Epithelial cell of esophagus (primary cell): ENCODE measurements around the gene DBNDD1.
"Not testable (repeated sequence)": the region's sequence is repeated elsewhere in the genome, so short reads cannot be mapped to it uniquely, and the experiment has no call there.

Experiments used
- DNase-seq: peaks from one replicate; pipeline ENCODE4 v3.0.0; 2010; ENCODE audit warnings: low read depth
- H3K4me3 ChIP-seq: 2 replicates; pipeline ENCODE4 v1.5.1; 2011; ENCODE audit warnings: mild to moderate bottlenecking, low read length, control low read depth
- CTCF ChIP-seq: IDR thresholded peaks from 2 replicates; pipeline ENCODE4 v1.5.1; 2011; ENCODE audit warnings: low read depth, mild to moderate bottlenecking, low read length, control low read depth, inconsistent platforms; ENCODE audit not compliant: insufficient read depth; ENCODE audit errors: missing control alignments

DBNDD1 gene

DNA sequence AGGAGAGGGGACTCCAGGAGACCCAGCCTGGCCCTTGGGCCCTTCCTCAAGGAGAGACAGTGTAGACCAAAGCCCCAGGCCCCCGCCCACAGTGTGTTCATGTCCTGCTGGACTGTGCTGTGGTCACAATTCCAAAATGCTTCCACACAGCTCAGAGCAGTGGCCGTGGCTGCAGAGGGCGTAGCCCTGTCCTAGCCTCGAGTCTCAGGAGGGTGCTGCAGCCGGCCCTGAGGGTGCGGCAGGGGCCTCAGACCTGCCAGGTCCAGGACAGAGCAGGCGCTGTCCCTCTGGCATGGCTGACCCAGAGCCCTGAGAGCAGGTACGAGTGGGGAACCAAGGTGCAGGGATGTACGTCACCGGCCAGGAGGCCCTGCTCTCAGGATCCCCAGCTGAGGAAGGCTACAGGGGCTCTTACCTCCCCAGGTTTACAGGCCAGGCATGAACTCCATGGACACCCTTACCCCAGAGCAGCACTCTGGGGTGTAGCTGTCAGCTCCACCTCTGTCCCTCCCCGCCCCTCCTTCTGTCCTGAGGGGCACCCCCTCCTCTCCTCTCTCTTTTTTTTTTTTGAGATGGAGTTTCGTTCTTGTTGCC, 7.3 kb downstream of the DBNDD1 start:
- no peak for TF ChIP-seq CTCF
- DNase-seq, result no peak
- no peak overlapping the region for H3K4me3 ChIP-seq

DNA sequence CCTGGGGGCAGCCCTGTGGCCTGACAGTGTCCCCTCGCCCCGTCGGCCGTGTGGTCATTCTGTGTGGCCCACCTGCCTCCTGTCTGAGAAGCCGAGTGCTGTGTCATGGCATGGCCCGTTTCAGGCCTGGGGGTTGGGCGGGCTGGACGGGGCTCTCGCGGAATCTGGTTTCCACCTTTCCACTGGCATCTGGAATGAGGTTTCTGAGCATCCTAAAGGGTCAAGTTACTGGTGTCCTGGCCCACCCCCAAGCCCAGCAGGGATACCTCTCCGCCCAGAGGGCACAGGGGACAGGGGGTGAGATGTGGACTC, 7.8 kb downstream of the DBNDD1 start:
- no peak for DNase-seq
- H3K4me3 ChIP-seq, result no peak overlapping the region
- no peak for TF ChIP-seq CTCF

DNA sequence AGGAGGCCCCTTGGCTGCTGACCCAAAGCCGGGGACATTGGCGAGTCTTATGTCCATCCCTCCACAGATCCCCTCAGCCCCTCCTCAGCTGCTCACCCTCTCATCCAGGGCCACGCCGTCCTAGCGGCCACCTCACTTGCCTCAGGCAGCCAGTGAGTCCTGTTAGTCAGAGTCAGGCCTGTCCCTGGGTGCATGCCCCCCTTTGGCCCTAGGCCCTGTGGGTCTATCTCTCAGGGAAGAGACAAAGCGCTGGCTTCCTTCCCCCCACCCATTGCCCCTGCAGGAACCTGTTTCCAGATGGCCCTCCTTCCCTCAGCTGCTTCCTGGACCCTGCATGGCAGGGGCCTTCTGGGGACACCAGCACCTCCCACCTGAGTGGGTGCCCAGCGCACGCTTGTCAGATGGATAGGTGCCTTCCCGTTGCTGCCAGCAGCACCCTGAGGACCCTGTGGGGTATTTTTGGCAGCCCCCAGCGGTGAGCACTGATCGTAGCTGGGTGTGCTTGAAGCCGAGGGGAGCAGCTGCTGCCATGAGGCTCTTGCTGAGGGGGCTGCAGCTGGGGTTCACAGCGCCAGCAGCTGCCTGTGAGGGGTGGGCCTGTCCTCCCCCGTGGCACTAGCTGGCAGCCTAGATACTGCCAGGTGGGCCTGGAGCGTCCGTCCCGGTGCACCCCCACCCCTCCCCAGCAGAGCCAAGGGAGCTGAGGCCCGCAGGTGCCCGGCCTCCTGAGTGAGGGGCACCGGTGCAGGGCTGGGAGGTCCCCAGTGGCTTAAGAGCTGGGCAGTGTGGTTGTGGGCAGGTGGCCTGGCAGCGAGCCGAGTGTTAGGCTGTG, 8.4 kb downstream of the DBNDD1 start:
- TF ChIP-seq CTCF, result no peak
- DNase-seq, result no peak

GRCh38 chr16:90009172-90009899, 9.9 kb downstream of the DBNDD1 start:
- TF ChIP-seq CTCF, result no peak
- DNase-seq, result no peak
- H3K4me3 ChIP-seq, result no peak overlapping the region

More for the DNA sequence above, 8.4 kb downstream of the DBNDD1 start:
- no peak overlapping the region for H3K4me3 ChIP-seq

DNA sequence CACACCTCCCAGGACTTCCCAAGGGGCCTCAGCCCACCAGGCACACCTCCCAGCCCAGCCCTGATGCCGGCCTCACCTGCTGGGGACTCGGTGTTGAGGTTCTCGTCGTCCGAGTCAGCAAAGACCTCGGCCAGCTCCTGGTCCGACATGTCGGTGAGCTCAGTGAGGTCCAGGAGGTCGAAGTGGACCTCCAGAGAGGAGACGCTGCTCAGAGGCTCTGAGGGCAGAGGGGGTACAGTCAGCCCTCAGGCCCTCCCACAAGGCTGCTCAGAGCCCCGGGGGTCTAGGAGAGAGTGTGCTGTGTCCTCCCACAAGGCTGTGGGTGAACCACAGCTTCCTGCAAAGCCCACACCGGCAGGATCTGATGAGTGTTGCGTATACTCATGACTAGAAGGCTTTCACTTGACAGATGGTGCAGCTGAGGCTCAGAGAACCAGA, 10.5 kb downstream of the DBNDD1 start:
- TF ChIP-seq CTCF, result no peak
- H3K4me3 ChIP-seq, result no peak overlapping the region
- no peak for DNase-seq

- DNase-seq, H3K4me3 ChIP-seq: not testable (repeated sequence)
These were observed 11.5 kb downstream of the DBNDD1 start for GRCh38 chr16:90007635-90008234.

GRCh38 chr16:90007015-90007414, 12.2 kb downstream of the DBNDD1 start:
- DNase-seq, result no peak
- no peak for TF ChIP-seq CTCF
- H3K4me3 ChIP-seq, result no peak overlapping the region
